ENCODE data around the gene DDAH1. TPM values are rescaled to one million over a fixed set of nuclear protein-coding genes. Genes with fewer than 3 reads are reported as not detected.

DDAH1 gene
- total and polyA plus RNA-seq, 2 experiments from 2014 or later: 19.5 to 49.8 TPM

DNA sequence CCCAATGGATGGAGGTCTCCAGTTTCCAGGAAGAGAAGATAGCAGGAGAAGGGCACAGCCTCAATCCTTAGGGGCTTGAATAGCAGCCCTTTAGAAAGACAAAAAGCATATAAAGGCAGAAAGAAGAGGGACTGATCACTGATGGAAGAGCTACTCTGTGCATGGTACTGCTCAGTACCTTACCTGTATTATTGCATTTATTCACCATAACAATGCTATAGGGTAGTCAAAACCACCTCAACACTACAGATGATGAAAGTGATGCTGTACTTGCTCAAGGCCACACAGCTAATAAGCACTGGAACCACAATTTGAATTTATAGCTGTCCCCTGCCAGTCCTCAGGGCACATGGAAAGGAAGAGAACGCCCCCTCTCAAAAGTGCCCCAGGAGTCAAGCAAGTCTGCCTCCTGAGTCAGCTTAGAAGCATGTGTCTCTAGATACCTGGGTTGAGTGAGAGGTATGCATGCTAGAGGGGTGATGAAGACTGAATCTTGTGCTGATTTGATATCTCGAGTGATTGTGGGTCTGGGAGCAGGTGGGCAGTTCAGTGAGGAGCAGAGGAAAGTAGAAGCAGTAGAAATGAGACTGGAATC is 13.6 kb downstream of the DDAH1 start:
- no peak overlapping the region for H3K4me2 ChIP-seq
- no peak overlapping the region for H3K27ac ChIP-seq
- no peak for DNase-seq (ENCODE audit: low spot score)
- H3K4me1 ChIP-seq (ENCODE audit: insufficient read depth): no peaks in the 10 kb centered on the region
- no peaks in the 10 kb centered on the region for H3K36me3 ChIP-seq (replicated peaks; ENCODE audit: insufficient read depth, low read depth)
- TF ChIP-seq, protein P1, sequence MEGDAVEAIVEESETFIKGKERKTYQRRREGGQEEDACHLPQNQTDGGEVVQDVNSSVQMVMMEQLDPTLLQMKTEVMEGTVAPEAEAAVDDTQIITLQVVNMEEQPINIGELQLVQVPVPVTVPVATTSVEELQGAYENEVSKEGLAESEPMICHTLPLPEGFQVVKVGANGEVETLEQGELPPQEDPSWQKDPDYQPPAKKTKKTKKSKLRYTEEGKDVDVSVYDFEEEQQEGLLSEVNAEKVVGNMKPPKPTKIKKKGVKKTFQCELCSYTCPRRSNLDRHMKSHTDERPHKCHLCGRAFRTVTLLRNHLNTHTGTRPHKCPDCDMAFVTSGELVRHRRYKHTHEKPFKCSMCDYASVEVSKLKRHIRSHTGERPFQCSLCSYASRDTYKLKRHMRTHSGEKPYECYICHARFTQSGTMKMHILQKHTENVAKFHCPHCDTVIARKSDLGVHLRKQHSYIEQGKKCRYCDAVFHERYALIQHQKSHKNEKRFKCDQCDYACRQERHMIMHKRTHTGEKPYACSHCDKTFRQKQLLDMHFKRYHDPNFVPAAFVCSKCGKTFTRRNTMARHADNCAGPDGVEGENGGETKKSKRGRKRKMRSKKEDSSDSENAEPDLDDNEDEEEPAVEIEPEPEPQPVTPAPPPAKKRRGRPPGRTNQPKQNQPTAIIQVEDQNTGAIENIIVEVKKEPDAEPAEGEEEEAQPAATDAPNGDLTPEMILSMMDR (IDR thresholded peaks at IDR 0.05; ENCODE audit: poor library complexity): no peak
- no peak for TF ChIP-seq EZH2 (IDR thresholded peaks at IDR 0.05; ENCODE audit: borderline replicate concordance)
- no peak for TF ChIP-seq EZH2phosphoT487 (IDR thresholded peaks at IDR 0.05; ENCODE audit: low read depth, severe bottlenecking, unreplicated experiment)
- no peaks in the 10 kb centered on the region for H3K9me2 ChIP-seq (replicated peaks; ENCODE audit: insufficient read depth)
- H4K20me1 ChIP-seq (ENCODE audit: insufficient read depth, poor library complexity, severe bottlenecking): no peaks in the 10 kb centered on the region
- H2AFZ ChIP-seq: no peak overlapping the region
- H3K4me3 ChIP-seq: no peak overlapping the region
- H3K79me2 ChIP-seq: peaks cover 79% of the 10 kb centered on the region
- 89% methylated on average over 2 of the region's 2 CpGs for WGBS (ENCODE audit: low lambda C conversion rate, missing lambda C conversion rate)
- H3K27me3 ChIP-seq: no peaks in the 10 kb centered on the region
- no peaks in the 10 kb centered on the region for H3K9me3 ChIP-seq (ENCODE audit: low read depth)

- Histone ChIP-seq H3K27ac (no peak overlapping the region), H2AFZ (no peak overlapping the region), H3K36me3 (replicated peaks; ENCODE audit: insufficient read depth, low read depth) (no peaks in the 10 kb centered on the region), H3K79me2 (peaks cover 77% of the 10 kb centered on the region), H3K4me3 (no peak overlapping the region), H3K9me2 (replicated peaks; ENCODE audit: insufficient read depth) (no peaks in the 10 kb centered on the region), H3K4me2 (no peak overlapping the region), H3K4me1 (ENCODE audit: insufficient read depth) (no peaks in the 10 kb centered on the region), H3K27me3 (no peaks in the 10 kb centered on the region), H3K9me3 (ENCODE audit: low read depth) (no peaks in the 10 kb centered on the region), H4K20me1 (ENCODE audit: insufficient read depth, poor library complexity, severe bottlenecking) (no peaks in the 10 kb centered on the region)
- no peak for TF ChIP-seq EZH2phosphoT487 (IDR thresholded peaks at IDR 0.05; ENCODE audit: low read depth, severe bottlenecking, unreplicated experiment)
- TF ChIP-seq EZH2 (IDR thresholded peaks at IDR 0.05; ENCODE audit: borderline replicate concordance): no peak
- TF ChIP-seq, protein P1 (IDR thresholded peaks at IDR 0.05; ENCODE audit: poor library complexity): no peak
- WGBS (ENCODE audit: low lambda C conversion rate, missing lambda C conversion rate): 97% methylated on average over 2 of the region's 2 CpGs
- no peak for DNase-seq (ENCODE audit: low spot score)
These were observed 14.1 kb downstream of the DDAH1 start for GRCh38 chr1:85450832-85451231.

GRCh38 chr1:85449356-85449755 is 15.6 kb downstream of the DDAH1 start:
- WGBS (ENCODE audit: low lambda C conversion rate, missing lambda C conversion rate): 56% methylated on average over 3 of the region's 3 CpGs
- H3K27ac ChIP-seq: no peak overlapping the region
- no peaks in the 10 kb centered on the region for H3K9me3 ChIP-seq (ENCODE audit: low read depth)
- H3K4me1 ChIP-seq (ENCODE audit: insufficient read depth): no peaks in the 10 kb centered on the region
- peaks cover 72% of the 10 kb centered on the region for H3K79me2 ChIP-seq
- no peaks in the 10 kb centered on the region for H4K20me1 ChIP-seq (ENCODE audit: insufficient read depth, poor library complexity, severe bottlenecking)
- H3K9me2 ChIP-seq (replicated peaks; ENCODE audit: insufficient read depth): no peaks in the 10 kb centered on the region
- no peak for TF ChIP-seq EZH2 (IDR thresholded peaks at IDR 0.05; ENCODE audit: borderline replicate concordance)
- no peak for TF ChIP-seq EZH2phosphoT487 (IDR thresholded peaks at IDR 0.05; ENCODE audit: low read depth, severe bottlenecking, unreplicated experiment)
- TF ChIP-seq, protein P1 (IDR thresholded peaks at IDR 0.05; ENCODE audit: poor library complexity): no peak
- no peaks in the 10 kb centered on the region for H3K36me3 ChIP-seq (replicated peaks; ENCODE audit: insufficient read depth, low read depth)
- no peak overlapping the region for H3K4me3 ChIP-seq
- H3K27me3 ChIP-seq: no peaks in the 10 kb centered on the region
- no peak for DNase-seq (ENCODE audit: low spot score)
- no peak overlapping the region for H3K4me2 ChIP-seq
- H2AFZ ChIP-seq: no peak overlapping the region
